Keratinocyte (primary cell): ENCODE results near the gene IFNA17. TPM values are rescaled to one million over a fixed set of nuclear protein-coding genes. Genes with fewer than 3 reads are reported as not detected.

ENCODE experiments used
- DNase-seq: peaks from one replicate; pipeline ENCODE4 v3.0.0-alpha.2; 2011; ENCODE audit warnings: low read depth, missing footprints, low spot score
- FAIRE-seq: peaks from 2 replicates; lab custom pipeline; 2011; peaks lifted over from hg19 to GRCh38; lab: Jason Lieb, UNC
- H2AFZ ChIP-seq: 2 replicates; pipeline ENCODE4 v1.6.0; 2012; ENCODE audit warnings: low read length, control low read depth, inconsistent platforms; ENCODE audit not compliant: control insufficient read depth
- H3K27ac ChIP-seq: 2 replicates; pipeline ENCODE4 v1.5.1; 2011; ENCODE audit warnings: low read length; ENCODE audit not compliant: control insufficient read depth, insufficient read depth
- H3K27me3 ChIP-seq: 3 replicates; pipeline ENCODE4 v1.6.0; 2011; ENCODE audit warnings: low read length; ENCODE audit not compliant: control insufficient read depth, insufficient read depth; ENCODE audit errors: extremely low read depth
- H3K36me3 ChIP-seq, 2 experiments: 2 replicates in 1 of 2; 3 replicates in 1 of 2; pipeline ENCODE4 v1.5.1; 2011; ENCODE audit warnings: low read length in 2 of 2, mild to moderate bottlenecking in 1 of 2; ENCODE audit not compliant: control insufficient read depth in 2 of 2, insufficient read depth in 2 of 2; ENCODE audit errors: extremely low read depth in 1 of 2
- H3K4me1 ChIP-seq: 3 replicates; pipeline ENCODE4 v1.5.1; 2011; ENCODE audit warnings: low read length; ENCODE audit not compliant: control insufficient read depth, insufficient read depth; ENCODE audit errors: extremely low read depth
- H3K4me2 ChIP-seq: 3 replicates; pipeline ENCODE4 v1.6.0; 2011; ENCODE audit warnings: low read depth, low read length; ENCODE audit not compliant: control insufficient read depth, insufficient read depth; ENCODE audit errors: extremely low read depth
- H3K4me3 ChIP-seq, 3 experiments: fragments of 200-600 bp in 1 of 3; sonication (generic) in 1 of 3; 2 replicates in 2 of 3; 3 replicates in 1 of 3; pipeline ENCODE4 v1.5.1; 2011 to 2016; ENCODE audit warnings: low read length in 3 of 3, mild to moderate bottlenecking in 3 of 3, control low read depth in 2 of 3, inconsistent platforms in 1 of 3, low read depth in 1 of 3, mixed read lengths in 1 of 3, mixed run types in 1 of 3, moderate library complexity in 1 of 3; ENCODE audit not compliant: control insufficient read depth in 2 of 3, insufficient read depth in 2 of 3; ENCODE audit errors: extremely low read depth in 1 of 3
- H3K79me2 ChIP-seq: 2 replicates; pipeline ENCODE4 v1.6.0; 2012; ENCODE audit warnings: low read length; ENCODE audit not compliant: control insufficient read depth, insufficient read depth
- H3K9ac ChIP-seq: 3 replicates; pipeline ENCODE4 v1.6.0; 2011; ENCODE audit warnings: low read length; ENCODE audit not compliant: control insufficient read depth, insufficient read depth; ENCODE audit errors: extremely low read depth
- H3K9me1 ChIP-seq: 3 replicates; pipeline ENCODE4 v1.6.0; 2011; ENCODE audit warnings: low read length; ENCODE audit not compliant: control insufficient read depth, insufficient read depth; ENCODE audit errors: extremely low read depth
- H3K9me3 ChIP-seq: 2 replicates; pipeline ENCODE4 v1.5.1; 2012; ENCODE audit warnings: low read depth, low read length; ENCODE audit not compliant: control insufficient read depth
- H4K20me1 ChIP-seq: 3 replicates; pipeline ENCODE4 v1.6.0; 2011; ENCODE audit warnings: low read length; ENCODE audit not compliant: control insufficient read depth, insufficient read depth; ENCODE audit errors: extremely low read depth
- EZH2 ChIP-seq: IDR thresholded peaks from one replicate; pipeline ENCODE4 v1.6.1; 2012; ENCODE audit warnings: inconsistent platforms, mild to moderate bottlenecking, low read length, moderate library complexity
- dilution Hi-C: fragments of 300-500 bp; cut with MboI; formaldehyde crosslinking; loops from one replicate; pipeline ENCODE4 v1.7.0; 2020; ENCODE audit warnings: low sequenced_read_pairs; ENCODE audit not compliant: extremely low pct_ligation_motif_present
- polyA plus RNA-seq, 5 experiments: library from polyadenylated mRNA; depleted of rRNA in 3 of 5; stranded (reverse) in 3 of 5; stranded (forward) in 1 of 5; unstranded in 1 of 5; fragments of >200 nt; gene quantifications; 1 replicate in 1 of 5; 2 replicates in 3 of 5; 3 replicates in 1 of 5; pipeline versions ENCODE4 v1.2.1 to v1.2.3, GENCODE V29; 2011 to 2012; ENCODE audit warnings: missing spikeins in 2 of 5, low read depth in 1 of 5, low replicate concordance in 1 of 5
- TF ChIP-seq, protein P1 (sequence below), 3 experiments: IDR thresholded peaks in 1 of 3; conservative IDR thresholded peaks in 1 of 3; optimal IDR thresholded peaks in 1 of 3; 2 replicates in 2 of 3; 3 replicates in 1 of 3; pipeline versions ENCODE3 to v1.5.1; 2011; ENCODE audit warnings: low read length in 3 of 3, mild to moderate bottlenecking in 3 of 3, moderate library complexity in 2 of 3, control low read depth in 1 of 3, inconsistent platforms in 1 of 3; ENCODE audit not compliant: insufficient read depth in 2 of 3; ENCODE audit errors: extremely low read depth in 1 of 3

IFNA17 gene
- polyA plus RNA-seq, 1 donor (not counting 4 experiments of a cell fraction or from before 2014, with no cell fraction given), result not detected

GRCh38 chr9:21252721-21253547 is 24.9 kb upstream of the IFNA17 start:
- no peaks in the 10 kb centered on the region for H3K9me3 ChIP-seq
- no peak overlapping the region for H3K9ac ChIP-seq
- H3K4me2 ChIP-seq, result peak overlapping the region; percentile 44
- H4K20me1 ChIP-seq, result no peaks in the 10 kb centered on the region
- DNase-seq (no peak), FAIRE-seq (peak; percentile 36)
- no peak overlapping the region for H3K27ac ChIP-seq
- no peaks in the 10 kb centered on the region for H3K4me1 ChIP-seq
- dilution Hi-C loops, result no loop called here
- H3K4me3 ChIP-seq, result no peak overlapping the region
- H2AFZ ChIP-seq, result no peak overlapping the region
- TF ChIP-seq, protein P1, sequence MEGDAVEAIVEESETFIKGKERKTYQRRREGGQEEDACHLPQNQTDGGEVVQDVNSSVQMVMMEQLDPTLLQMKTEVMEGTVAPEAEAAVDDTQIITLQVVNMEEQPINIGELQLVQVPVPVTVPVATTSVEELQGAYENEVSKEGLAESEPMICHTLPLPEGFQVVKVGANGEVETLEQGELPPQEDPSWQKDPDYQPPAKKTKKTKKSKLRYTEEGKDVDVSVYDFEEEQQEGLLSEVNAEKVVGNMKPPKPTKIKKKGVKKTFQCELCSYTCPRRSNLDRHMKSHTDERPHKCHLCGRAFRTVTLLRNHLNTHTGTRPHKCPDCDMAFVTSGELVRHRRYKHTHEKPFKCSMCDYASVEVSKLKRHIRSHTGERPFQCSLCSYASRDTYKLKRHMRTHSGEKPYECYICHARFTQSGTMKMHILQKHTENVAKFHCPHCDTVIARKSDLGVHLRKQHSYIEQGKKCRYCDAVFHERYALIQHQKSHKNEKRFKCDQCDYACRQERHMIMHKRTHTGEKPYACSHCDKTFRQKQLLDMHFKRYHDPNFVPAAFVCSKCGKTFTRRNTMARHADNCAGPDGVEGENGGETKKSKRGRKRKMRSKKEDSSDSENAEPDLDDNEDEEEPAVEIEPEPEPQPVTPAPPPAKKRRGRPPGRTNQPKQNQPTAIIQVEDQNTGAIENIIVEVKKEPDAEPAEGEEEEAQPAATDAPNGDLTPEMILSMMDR (optimal IDR thresholded peaks at IDR 0.05 in 1 of 3, IDR thresholded peaks at IDR 0.05 in 1 of 3, conservative IDR thresholded peaks at IDR 0.05 in 1 of 3; ENCODE audit: extremely low read depth in 1 of 3, insufficient read depth in 2 of 3, low read length in 3 of 3), result peak; percentile 36 to 51 (median 45)
- no peak for TF ChIP-seq EZH2
- H3K36me3 ChIP-seq, result no peaks in the 10 kb centered on the region
- H3K27me3 ChIP-seq, result peaks cover 19% of the 10 kb centered on the region
- H3K9me1 ChIP-seq, result no peaks in the 10 kb centered on the region
- no peaks in the 10 kb centered on the region for H3K79me2 ChIP-seq

- Histone ChIP-seq H4K20me1 (no peaks in the 10 kb centered on the region), H3K9ac (no peak overlapping the region), H3K9me3 (no peaks in the 10 kb centered on the region), H3K36me3 (no peaks in the 10 kb centered on the region), H3K79me2 (no peaks in the 10 kb centered on the region), H2AFZ (no peak overlapping the region), H3K4me2 (no peak overlapping the region), H3K4me3 (no peak overlapping the region), H3K4me1 (no peaks in the 10 kb centered on the region), H3K27me3 (peaks cover 19% of the 10 kb centered on the region), H3K27ac (no peak overlapping the region), H3K9me1 (no peaks in the 10 kb centered on the region)
- TF ChIP-seq, protein P1 (optimal IDR thresholded peaks at IDR 0.05 in 1 of 3, IDR thresholded peaks at IDR 0.05 in 1 of 3, conservative IDR thresholded peaks at IDR 0.05 in 1 of 3; ENCODE audit: extremely low read depth in 1 of 3, insufficient read depth in 2 of 3, low read length in 3 of 3), result no peak
- no peak for TF ChIP-seq EZH2
- dilution Hi-C loops, result no loop called here
- FAIRE-seq (no peak), DNase-seq (no peak)
Measured at GRCh38 chr9:21251638-21252037, 23.6 kb upstream of the IFNA17 start.
